Activated T-helper 1 cell treated with Interleukin-2 at 50 U/mL for 16 hours (primary cell): ENCODE data around the gene ADTRP.

ENCODE experiments used
- DNase-seq: peaks from one replicate; pipeline ENCODE4 v3.0.0-alpha.2; 2020; ENCODE audit warnings: low read depth

Gene ADTRP, protein sequence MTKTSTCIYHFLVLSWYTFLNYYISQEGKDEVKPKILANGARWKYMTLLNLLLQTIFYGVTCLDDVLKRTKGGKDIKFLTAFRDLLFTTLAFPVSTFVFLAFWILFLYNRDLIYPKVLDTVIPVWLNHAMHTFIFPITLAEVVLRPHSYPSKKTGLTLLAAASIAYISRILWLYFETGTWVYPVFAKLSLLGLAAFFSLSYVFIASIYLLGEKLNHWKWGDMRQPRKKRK

DNA sequence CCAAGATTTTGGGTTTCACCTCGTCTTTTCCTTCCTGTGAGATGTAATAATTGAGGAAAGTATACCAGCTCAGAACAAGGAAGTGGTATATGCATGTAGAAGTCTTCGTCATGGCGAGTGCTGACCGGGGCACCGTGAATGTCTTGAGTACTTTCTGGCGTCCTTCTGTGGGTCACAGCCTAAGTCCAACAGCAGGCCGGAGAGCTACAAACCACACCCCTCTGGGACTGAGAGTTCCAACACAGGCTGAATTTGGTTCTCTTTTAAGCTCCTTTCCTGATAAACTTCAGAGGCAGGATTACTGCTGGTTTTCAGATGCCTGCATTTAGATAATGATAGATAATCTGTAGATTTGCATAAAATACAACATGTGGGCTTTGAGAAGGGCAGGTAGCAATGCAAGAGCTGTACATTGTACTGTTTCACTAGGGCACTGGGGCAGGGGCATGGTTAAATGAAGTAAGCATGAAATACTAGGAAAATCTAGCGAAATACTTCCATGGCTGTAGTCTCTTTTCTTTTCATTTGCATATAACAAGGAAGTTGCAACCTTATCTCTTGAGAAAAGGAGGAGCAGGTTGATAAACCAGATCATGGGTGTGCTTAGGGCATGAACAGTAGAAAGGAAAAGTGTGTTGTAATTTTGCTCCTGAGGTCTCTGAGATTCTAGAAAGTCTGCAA, at the start of gene ADTRP:
TSS of gene ADTRP (minus strand) at position 156 of the 681 bp plus-strand sequence. CDS start at position 112, 44 bp downstream.
- DNase-seq, result no peak

GRCh38 chr6:11826779-11827178, 48.2 kb upstream of the ADTRP start:
- no peak for DNase-seq

DNA sequence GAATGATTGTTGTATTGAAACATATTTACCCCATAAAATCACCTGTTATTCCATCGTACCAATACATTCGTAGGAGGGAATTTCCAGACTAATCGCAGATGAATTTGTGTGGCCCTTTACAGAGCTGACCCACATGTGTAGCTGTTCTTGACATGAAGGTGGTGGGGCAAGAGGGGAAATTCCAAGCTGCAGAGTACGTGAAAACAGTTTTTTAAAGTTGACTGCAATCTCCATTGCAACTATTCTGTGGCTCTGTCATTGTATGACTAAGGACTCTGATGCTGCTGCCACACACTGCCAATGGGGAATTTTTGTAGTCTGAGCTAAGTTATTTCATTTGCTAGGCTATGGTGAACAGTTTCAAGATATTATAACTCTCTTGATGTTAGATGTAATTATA, 46.4 kb upstream of the ADTRP start:
- no peak for DNase-seq

DNA sequence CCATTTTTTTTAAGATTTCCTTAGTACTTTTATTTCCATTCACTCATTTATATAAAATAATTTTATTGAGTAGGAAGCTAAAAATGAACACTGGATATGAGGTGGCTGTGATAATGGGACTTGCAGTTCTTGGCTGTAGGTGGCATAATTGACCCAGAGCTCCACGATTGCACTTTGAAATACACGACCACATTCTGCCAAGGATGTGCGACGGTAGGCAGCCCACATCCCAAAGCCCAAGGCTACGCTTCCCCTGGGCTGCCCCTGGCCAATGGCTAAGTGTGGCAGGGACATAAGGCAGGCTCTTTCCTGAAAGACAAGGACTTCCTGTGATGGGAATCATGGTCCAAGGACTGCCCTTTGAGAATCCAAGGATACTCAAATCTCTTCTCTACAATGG, 43.7 kb upstream of the ADTRP start:
- no peak for DNase-seq

- DNase-seq, result no peak
Measured at GRCh38 chr6:11821781-11822180, 43.2 kb upstream of the ADTRP start.

DNA sequence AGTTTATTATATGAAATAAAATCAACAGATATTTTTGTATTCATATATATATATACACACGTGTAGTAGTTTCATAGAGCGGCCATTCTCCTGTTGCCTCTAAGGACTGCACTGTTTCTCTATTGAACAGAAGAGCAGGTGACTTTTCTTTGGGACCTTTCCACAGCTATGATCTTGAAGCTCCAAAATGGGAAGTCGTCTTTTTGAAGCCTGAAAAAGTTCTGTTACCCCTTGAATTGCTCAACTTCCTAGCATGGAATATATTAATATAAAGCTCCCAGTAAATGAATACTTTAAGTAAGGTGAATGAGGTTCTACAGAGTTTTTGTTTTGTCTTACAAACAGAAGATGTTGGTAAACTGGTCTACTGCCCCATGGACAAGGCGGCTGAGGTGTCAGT, 42.2 kb upstream of the ADTRP start:
- DNase-seq, result no peak

DNA sequence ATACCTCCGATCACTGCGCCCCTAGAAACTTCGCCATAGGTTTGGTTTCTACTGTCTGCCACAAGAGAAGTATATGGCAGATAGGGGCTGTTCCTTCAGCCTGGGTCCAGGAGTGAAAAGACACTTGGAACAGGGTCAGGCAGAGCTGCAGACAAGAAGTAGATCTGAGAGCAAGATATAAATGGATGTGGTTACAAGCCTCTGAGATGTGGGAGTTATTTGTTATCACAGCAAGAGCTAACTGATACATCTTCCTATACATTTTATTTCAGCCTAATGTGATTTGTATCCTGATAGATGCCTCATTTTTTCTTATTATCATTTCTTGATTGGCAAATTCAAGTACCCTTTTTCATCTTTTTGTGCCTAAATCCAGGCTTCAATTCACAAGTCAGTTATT, 40.9 kb upstream of the ADTRP start:
- DNase-seq, result no peak

GRCh38 chr6:11815231-11815630, 36.6 kb upstream of the ADTRP start:
- DNase-seq, result no peak

- no peak for DNase-seq
Measured at GRCh38 chr6:11814819-11815218, 36.2 kb upstream of the ADTRP start.

DNA sequence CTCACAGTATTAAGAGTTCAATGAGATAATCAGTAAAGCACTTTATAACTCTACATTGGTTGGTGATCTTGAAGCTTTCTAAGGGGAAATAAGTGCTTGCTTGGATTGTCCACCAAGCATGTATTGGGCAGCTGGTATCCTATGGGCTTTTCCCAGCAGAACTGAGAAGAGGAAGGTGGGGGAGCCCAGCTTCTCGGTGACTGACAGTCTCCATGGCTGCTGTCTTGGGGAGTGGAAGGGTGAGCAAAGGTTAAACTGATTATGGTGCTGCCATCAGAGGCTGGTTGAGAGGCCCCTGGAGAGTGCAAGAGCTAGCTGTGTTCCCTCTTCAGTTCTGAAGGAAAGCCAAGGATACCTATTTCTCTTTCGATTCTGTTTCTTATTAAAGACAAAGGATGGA, 35.5 kb upstream of the ADTRP start:
- DNase-seq, result no peak

DNA sequence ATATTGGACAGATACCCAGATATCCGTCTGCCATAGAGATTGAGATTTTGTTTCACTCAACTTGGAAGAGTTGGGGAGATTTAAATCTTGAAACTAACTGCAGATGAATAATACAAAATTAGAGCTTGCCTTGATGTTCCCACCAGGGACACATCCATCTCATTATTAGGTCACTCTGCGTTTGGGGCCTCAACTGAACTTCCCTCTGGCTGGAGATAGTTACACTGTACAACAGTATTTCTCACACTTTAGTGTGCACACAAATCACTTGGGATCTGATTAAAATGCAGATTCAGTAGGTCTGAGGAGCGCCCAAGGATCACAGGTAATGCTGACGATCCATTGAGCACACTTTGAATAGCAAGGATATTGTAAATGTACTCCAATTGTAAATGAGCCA, 35.0 kb upstream of the ADTRP start:
- no peak for DNase-seq

GRCh38 chr6:11812951-11813350, 34.3 kb upstream of the ADTRP start:
- no peak for DNase-seq

DNA sequence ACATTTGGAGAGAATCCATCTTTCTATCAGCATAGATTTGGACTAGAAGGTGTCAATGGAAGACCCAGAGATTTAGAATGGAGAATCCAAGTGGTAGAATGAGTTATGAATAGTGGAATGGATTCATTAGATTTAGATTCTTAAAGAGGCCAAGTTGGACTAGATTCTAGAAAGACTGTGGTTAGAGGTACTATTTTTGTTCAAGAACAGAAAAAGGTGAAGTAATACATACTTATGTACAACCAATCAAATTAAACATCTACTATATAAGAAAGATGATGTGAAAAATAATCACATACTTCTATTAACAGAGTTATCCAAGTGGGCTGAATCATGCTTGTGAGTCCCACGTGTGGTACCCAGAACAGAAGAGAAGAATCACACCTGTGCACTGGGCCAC, 33.8 kb upstream of the ADTRP start:
- no peak for DNase-seq

DNA sequence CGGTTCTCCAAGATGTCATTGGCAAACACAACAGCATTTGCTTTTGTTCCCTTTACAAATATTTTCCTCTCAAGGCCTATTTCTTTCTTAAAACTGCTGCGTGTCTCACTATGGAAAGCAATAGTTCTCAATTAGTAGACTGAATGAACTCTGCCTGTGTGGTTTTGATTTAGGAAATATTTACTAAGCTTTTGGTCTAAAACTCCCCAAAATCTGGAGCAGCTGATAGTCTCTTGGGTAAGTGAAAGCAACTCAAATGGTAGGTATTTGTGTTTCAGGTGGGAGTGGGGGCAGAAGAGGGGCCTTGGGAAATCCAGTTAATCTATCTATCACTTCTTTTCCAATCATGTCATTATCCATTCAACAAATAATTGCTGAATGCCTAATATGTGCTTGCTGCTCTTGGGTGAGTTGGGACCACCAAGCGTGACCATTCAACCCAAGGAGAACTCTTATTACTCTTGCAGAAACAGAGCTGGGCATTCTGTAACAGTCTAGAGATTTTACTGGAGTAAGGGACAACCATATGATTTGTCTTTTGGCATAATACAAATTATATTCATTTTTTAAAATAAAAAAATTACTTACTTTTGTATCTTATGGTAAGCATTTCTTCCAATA, 33.2 kb upstream of the ADTRP start:
- no peak for DNase-seq

GRCh38 chr6:11810854-11811643, 32.4 kb upstream of the ADTRP start:
- DNase-seq, result no peak

- no peak for DNase-seq
Measured at GRCh38 chr6:11810039-11810541, 31.5 kb upstream of the ADTRP start.

DNA sequence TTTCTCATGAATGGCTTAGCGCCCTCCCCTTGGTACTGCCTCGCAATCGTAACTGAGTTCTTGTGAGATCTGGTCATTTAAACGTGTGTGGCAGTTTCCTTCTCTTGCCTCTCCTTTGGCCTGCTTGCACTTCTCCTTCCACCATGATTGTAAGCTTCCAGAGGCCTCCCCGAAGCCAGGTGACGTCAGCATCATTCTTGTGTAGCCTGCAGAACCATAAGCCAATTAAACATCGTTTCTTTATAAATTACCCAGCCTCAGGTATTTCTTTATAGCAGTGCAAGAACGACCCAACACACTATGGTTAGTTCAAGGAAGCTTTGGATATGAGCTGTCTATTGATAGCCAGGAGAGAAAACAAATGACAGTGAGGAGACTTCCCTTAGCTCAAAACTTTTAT, 29.5 kb upstream of the ADTRP start:
- no peak for DNase-seq

- DNase-seq, result no peak
Measured at GRCh38 chr6:11806561-11807317, 28.1 kb upstream of the ADTRP start.

DNA sequence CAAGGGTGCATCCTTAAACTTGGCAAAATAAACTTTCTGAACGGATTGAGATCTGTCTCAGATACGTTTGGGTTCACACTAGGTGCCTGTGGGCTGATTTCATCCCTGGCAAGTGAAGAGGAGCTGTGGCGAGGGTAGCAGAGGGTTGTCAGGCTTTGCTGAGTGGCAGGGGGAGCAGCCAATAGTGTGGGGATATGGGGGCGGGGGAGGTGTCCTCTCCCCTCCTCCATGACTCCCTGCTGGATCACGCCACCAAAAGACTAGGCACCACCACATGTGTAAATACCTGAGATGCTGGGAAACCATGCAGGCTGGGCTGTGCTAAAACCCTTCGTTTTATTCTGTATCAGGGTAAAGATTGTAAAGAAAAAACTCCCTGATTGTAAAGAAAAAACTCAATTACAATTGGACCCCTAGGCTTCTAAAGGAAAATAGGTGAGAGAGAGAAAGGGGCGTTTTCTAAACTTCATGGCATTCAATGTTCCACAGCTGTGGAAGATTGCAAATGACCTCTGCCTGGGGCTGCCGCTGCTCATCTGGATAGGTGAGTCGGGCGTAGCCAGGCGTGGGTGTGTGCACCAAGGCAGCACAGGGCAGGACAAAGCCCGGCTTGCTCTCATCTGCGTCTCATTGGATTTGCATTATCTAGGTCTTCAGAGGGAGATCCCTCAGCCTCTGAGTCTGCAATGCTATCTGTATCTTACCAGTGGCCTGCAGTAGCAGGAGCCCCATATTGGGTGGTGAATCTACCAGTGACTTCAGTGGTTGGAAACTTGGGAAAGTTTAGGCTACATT, 26.9 kb upstream of the ADTRP start:
- no peak for DNase-seq

DNA sequence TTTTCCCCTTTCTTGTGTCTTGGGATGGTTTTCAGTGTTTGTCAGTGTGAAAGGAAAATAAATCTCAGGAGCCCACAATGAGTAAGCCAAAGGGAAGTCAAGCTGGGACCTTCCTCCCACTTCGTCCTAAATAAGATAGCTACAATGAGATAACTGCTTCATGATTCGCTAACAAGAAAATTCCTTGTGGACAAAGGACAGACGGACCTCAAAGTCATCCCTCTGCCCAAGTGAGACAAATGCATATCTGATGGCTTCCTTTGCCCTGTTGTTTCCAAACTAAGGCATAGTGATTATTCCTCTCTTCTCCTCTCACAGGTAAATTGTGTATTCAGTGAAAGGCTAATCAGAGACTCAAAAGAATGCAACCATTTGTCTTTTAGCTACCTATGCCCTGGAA, 26.1 kb upstream of the ADTRP start:
- DNase-seq, result no peak

DNA sequence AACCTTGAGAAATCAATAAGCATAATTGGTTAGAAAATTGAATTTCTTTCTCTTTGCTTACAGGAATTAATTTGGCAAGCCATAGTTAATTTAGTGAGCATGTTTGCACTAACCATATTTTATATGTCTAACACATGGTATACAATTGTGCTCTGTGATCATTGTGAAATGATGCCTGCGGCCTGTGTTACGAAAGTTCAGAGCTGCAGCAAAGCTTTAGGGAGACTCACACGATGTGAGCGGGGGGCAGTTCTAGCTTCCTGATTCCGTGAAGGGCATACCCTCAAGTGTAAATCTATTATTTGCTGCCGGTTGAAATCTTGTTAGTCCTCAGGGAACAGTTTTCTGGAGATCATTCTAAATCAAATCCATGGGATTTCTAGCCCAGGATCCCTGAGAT, 25.5 kb upstream of the ADTRP start:
- no peak for DNase-seq
